Parathyroid adenoma (tissue), 2 donors: Measurements from ENCODE around the gene SYCP2.

Experiments used
- H2AFZ ChIP-seq: fragments of 300-600 bp; sonication (generic); one replicate; pipeline ENCODE4 v1.7.0; 2017; ENCODE audit warnings: antibody characterized with exemption, mild to moderate bottlenecking
- H3K27ac ChIP-seq: fragments of 300-600 bp; sonication (generic); one replicate; pipeline ENCODE4 v1.7.0; 2017
- H3K27me3 ChIP-seq: fragments of 300-600 bp; sonication (generic); one replicate; pipeline ENCODE4 v1.7.0; 2017; ENCODE audit warnings: low read length; ENCODE audit not compliant: control insufficient read depth, insufficient read depth
- H3K36me3 ChIP-seq: fragments of 300-600 bp; sonication (generic); one replicate; pipeline ENCODE4 v1.7.0; 2017; ENCODE audit warnings: low read length; ENCODE audit not compliant: control insufficient read depth, insufficient read depth
- H3K4me1 ChIP-seq: fragments of 300-600 bp; sonication (generic); one replicate; pipeline ENCODE4 v1.7.0; 2017; ENCODE audit warnings: control low read depth
- H3K4me2 ChIP-seq: fragments of 300-600 bp; sonication (generic); one replicate; pipeline ENCODE4 v1.7.0; 2017; ENCODE audit warnings: low read length
- H3K4me3 ChIP-seq: fragments of 300-600 bp; sonication (generic); one replicate; pipeline ENCODE4 v1.7.0; 2017; ENCODE audit warnings: low read depth, low read length
- H3K79me2 ChIP-seq: fragments of 300-600 bp; sonication (generic); one replicate; pipeline ENCODE4 v1.7.0; 2017; ENCODE audit warnings: control low read depth
- H3K9ac ChIP-seq: fragments of 300-600 bp; sonication (generic); one replicate; pipeline ENCODE4 v1.7.0; 2017; ENCODE audit warnings: mild to moderate bottlenecking
- H3K9me3 ChIP-seq: fragments of 300-600 bp; sonication (generic); one replicate; pipeline ENCODE4 v1.7.0; 2017; ENCODE audit warnings: low read length; ENCODE audit not compliant: control insufficient read depth
- TF ChIP-seq, protein P1 (sequence below): fragments of 300-600 bp; sonication (generic); IDR thresholded peaks from one replicate; pipeline ENCODE4 v1.7.0; 2017; ENCODE audit warnings: antibody characterized with exemption, mild to moderate bottlenecking
- donor health status: primary hyperparathyroidism.

Gene SYCP2

DNA sequence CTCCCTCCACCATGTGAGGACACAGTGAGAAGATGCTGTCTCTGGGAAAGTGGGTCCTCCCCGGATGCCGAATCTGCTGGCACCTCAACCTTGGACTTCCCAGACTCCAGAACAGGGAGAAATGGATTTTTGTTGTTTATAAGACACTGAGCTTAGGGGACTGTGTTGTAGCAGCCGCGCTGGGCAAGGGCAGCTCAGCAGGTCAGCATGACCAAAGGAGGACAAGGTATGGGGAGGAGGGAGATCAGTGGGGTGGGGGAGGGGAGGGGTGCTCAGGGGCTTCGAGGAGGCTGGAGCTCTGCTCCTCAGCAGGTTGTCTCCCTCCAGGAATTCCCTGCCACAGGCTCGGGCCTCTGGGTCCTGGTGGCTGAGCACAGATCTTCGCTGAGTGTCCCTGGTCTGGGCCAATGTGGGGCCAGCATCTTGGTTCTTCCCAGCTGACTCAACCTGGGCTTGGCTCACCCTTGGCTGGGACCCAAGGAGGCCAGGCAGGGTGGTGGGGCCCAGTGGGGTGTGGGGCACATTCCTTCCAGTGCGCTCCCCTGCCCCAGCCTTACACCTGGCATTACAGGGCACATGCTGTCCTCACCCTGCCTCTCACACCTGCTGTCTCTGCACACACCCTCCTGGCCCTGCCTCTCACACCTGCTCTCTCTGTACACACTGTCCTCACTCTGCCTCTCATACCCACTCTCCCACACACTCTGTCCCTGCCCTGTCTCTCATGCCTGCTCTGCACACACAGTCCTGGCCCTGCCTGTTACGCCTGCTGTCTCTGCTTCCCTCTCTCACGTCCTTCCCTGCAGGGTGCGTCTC, 107.3 kb downstream of the SYCP2 start:
- H3K79me2 ChIP-seq, result no peaks in the 10 kb centered on the region
- TF ChIP-seq, protein P1, sequence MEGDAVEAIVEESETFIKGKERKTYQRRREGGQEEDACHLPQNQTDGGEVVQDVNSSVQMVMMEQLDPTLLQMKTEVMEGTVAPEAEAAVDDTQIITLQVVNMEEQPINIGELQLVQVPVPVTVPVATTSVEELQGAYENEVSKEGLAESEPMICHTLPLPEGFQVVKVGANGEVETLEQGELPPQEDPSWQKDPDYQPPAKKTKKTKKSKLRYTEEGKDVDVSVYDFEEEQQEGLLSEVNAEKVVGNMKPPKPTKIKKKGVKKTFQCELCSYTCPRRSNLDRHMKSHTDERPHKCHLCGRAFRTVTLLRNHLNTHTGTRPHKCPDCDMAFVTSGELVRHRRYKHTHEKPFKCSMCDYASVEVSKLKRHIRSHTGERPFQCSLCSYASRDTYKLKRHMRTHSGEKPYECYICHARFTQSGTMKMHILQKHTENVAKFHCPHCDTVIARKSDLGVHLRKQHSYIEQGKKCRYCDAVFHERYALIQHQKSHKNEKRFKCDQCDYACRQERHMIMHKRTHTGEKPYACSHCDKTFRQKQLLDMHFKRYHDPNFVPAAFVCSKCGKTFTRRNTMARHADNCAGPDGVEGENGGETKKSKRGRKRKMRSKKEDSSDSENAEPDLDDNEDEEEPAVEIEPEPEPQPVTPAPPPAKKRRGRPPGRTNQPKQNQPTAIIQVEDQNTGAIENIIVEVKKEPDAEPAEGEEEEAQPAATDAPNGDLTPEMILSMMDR, result no peak
- no peaks in the 10 kb centered on the region for H3K4me1 ChIP-seq
- H3K9ac ChIP-seq, result no peak overlapping the region
- no peaks in the 10 kb centered on the region for H3K36me3 ChIP-seq
- H2AFZ ChIP-seq, result no peak overlapping the region
- no peaks in the 10 kb centered on the region for H3K9me3 ChIP-seq
- H3K4me3 ChIP-seq, result no peak overlapping the region
- no peaks in the 10 kb centered on the region for H3K27me3 ChIP-seq
- H3K4me2 ChIP-seq, result no peak overlapping the region
- H3K27ac ChIP-seq, result no peak overlapping the region

DNA sequence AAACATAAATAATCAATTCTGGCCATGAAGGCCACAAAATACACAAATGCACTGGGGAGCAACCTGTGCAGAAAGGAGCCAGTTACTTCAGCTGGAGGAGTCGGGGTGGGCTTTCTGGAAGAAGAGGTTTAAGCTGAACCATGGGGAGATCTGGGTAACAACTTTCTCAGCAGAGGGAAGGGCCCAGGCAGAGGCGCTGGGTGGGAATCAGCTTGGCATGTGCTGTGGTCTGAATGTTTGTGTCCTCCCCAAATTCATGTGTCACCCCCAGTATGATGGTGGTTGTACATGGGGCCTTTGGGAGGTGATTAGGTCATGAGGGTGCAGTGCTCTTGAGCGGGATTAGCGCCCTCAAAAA, 107.9 kb downstream of the SYCP2 start:
- no peaks in the 10 kb centered on the region for H3K36me3 ChIP-seq
- H3K9me3 ChIP-seq, result no peaks in the 10 kb centered on the region
- no peak overlapping the region for H3K4me3 ChIP-seq
- no peak overlapping the region for H3K27ac ChIP-seq
- H2AFZ ChIP-seq, result no peak overlapping the region
- no peaks in the 10 kb centered on the region for H3K79me2 ChIP-seq
- no peaks in the 10 kb centered on the region for H3K27me3 ChIP-seq
- TF ChIP-seq, protein P1, result no peak
- no peak overlapping the region for H3K9ac ChIP-seq
- H3K4me1 ChIP-seq, result no peaks in the 10 kb centered on the region
- H3K4me2 ChIP-seq, result no peak overlapping the region

DNA sequence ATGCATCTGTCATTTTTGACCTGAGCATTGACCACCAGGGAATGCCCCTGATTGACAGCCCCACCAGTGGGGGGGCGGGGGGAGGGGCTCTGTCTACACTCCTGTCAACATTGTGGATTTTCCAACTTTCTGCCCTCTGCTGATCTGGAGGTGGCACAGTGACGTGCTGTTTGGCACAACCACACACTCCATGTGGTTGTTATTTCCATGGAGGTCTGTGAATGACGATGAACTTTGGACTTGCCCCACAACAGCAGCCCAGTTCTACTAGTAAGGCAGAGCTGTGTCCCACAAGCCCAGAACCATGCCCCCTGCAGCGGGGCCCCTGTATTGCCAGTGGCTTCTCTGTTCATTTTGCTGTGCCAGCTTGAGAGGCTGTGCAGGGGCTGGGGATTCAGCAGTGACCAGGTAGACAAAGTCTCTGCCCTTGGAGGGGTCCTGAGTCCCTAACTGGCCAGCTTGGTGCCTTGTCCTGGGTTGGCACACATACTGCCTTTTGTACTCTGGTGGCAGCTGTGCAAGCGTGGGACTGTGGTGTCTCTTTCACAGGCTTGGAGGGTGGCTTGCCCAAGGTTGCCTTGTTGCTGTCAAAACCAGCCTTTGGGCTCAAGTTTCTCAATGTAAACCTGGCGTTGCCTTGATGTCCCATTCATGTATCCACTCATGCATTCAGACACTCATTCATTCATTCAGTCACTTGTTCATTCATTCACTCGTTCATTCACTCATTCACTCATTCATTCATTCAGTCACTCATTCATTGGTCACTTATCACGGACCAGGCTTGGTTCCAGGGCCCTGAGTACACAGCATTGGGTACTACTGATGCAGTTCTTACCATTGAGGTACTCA, 108.5 kb downstream of the SYCP2 start:
- no peaks in the 10 kb centered on the region for H3K4me1 ChIP-seq

DNA sequence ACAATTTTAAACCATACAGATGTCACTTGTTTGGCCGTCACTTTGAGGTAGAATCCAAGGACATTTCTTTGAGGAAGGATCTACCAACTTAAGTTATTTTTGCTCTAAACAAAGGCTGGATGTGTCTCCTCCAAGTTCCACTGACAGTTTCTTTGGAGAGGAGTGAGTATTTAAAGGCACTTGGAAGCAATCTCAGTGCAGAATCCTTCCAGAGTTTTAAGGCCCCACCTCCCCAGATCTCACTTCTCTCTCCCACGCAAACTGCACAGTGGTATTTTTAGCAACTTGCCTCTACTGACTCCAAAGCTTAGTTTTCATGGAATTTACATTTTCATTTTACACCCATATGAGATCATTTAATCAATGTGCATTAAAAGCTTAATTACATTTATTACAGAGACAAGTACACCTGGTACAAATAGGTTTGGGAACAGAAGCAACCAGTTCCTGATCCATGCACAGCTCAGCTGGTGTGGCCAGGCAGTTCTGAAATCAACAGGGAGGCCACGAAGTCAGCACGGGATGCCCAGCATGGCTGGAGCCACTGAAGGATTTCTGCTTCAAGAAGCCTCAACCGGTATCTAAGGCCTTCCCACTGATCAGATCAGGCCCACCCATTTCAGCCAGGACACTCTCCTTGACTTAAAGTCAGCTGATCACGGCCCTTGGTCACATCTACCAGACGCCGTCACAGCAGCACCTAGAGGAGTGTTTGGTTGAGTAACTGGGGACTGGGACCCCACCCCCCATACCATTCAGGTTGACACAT, 109.8 kb downstream of the SYCP2 start:
- TF ChIP-seq, protein P1, result no peak
- Histone ChIP-seq H3K27me3 (no peaks in the 10 kb centered on the region), H3K4me3 (no peak overlapping the region), H3K9me3 (no peaks in the 10 kb centered on the region), H2AFZ (no peak overlapping the region), H3K9ac (no peak overlapping the region), H3K4me2 (no peak overlapping the region), H3K36me3 (no peaks in the 10 kb centered on the region), H3K79me2 (no peaks in the 10 kb centered on the region), H3K4me1 (no peaks in the 10 kb centered on the region), H3K27ac (no peak overlapping the region)

More for the DNA sequence above, 108.5 kb downstream of the SYCP2 start:
- Histone ChIP-seq H3K27me3 (no peaks in the 10 kb centered on the region), H3K4me3 (no peak overlapping the region), H3K4me2 (no peak overlapping the region), H3K9me3 (no peaks in the 10 kb centered on the region), H3K27ac (no peak overlapping the region), H3K36me3 (no peaks in the 10 kb centered on the region), H3K9ac (no peak overlapping the region), H3K79me2 (no peaks in the 10 kb centered on the region), H2AFZ (no peak overlapping the region)
- TF ChIP-seq, protein P1, result no peak
